ENCODE measurements around the gene HLA-DPB1.

GRCh38 chr6:33088931-33089620 is 13.3 kb downstream of the HLA-DPB1 start:
- TF ChIP-seq TCF12 (IDR thresholded peaks at IDR 0.05; ENCODE audit: low read depth), result no peak
- TF ChIP-seq USF1 (IDR thresholded peaks at IDR 0.05), result no peak
- TF ChIP-seq EP300 (IDR thresholded peaks at IDR 0.05; ENCODE audit: borderline replicate concordance), result no peak
- no peak for TF ChIP-seq EGR1 (IDR thresholded peaks at IDR 0.05)
- TF ChIP-seq MAX (IDR thresholded peaks at IDR 0.05), result no peak
- TF ChIP-seq FOXM1 (IDR thresholded peaks at IDR 0.05; ENCODE audit: borderline replicate concordance, low read depth), result no peak
- TF ChIP-seq CEBPB (IDR thresholded peaks at IDR 0.05), result no peak
- TF ChIP-seq TEAD4 (IDR thresholded peaks at IDR 0.05), result no peak
- no peak for TF ChIP-seq ZBTB7A (IDR thresholded peaks at IDR 0.05; ENCODE audit: low read depth)
- TF ChIP-seq RAD21 (IDR thresholded peaks at IDR 0.05; ENCODE audit: low read depth), result no peak
- no peak for TF ChIP-seq REST (IDR thresholded peaks at IDR 0.05; ENCODE audit: low read depth)
- TF ChIP-seq TAF1 (IDR thresholded peaks at IDR 0.05; ENCODE audit: low read depth), result no peak
- TF ChIP-seq YY1 (IDR thresholded peaks at IDR 0.05; ENCODE audit: low read depth), result no peak
